DND-41 (cell line): ENCODE data around the gene CEP104.

Experiments
- CTCF ChIP-seq: IDR thresholded peaks from 2 replicates; pipeline ENCODE4 v1.5.1; 2012; ENCODE audit warnings: borderline replicate concordance, low read length, moderate library complexity, mild to moderate bottlenecking; ENCODE audit not compliant: poor library complexity, severe bottlenecking; ENCODE audit errors: extremely low read depth
- EZH2 ChIP-seq: IDR thresholded peaks from 3 replicates; pipeline ENCODE4 v1.6.1; 2012; ENCODE audit warnings: borderline replicate concordance, low read depth, mild to moderate bottlenecking, moderate library complexity, low read length, inconsistent platforms; ENCODE audit not compliant: severe bottlenecking

- TF ChIP-seq EZH2 (no peak), CTCF (no peak)
These were observed 44.0 kb upstream of the CEP104 start for GRCh38 chr1:3900969-3901529.
